ENCODE measurements around the gene ELF3.

Gene ELF3

GRCh38 chr1:202009326-202010179, 834 bp upstream of the ELF3 start:
- Histone ChIP-seq H3K4me3 (ENCODE audit: low read depth, low read length) (peak overlapping the region; percentile 21; the same call in 1 of the 2 replicates), H3K4me1 (ENCODE audit: control insufficient read depth, insufficient read depth, low read length) (peaks cover 42% of the 10 kb centered on the region), H3K27me3 (ENCODE audit: control insufficient read depth, insufficient read depth, low read length) (no peaks in the 10 kb centered on the region), H3K27ac (ENCODE audit: low read depth, low read length) (peak overlapping the region; percentile 85), H3K36me3 (ENCODE audit: control insufficient read depth, insufficient read depth, low read length) (peaks cover 29% of the 10 kb centered on the region), H3K9ac (ENCODE audit: low read depth, low read length) (0 out of 2 replicates have a peak overlapping the region, but pooled peaks have one; percentile 5), H3K9me3 (ENCODE audit: control insufficient read depth, insufficient read depth, low read length) (no peaks in the 10 kb centered on the region)

GRCh38 chr1:202011994-202012393, 1.6 kb downstream of the ELF3 start:
- H3K27me3 ChIP-seq (ENCODE audit: control insufficient read depth, insufficient read depth, low read length): no peaks in the 10 kb centered on the region
- no peaks in the 10 kb centered on the region for H3K9me3 ChIP-seq (ENCODE audit: control insufficient read depth, insufficient read depth, low read length)
- H3K27ac ChIP-seq (ENCODE audit: low read depth, low read length): no peak overlapping the region
- H3K36me3 ChIP-seq (ENCODE audit: control insufficient read depth, insufficient read depth, low read length): peaks cover 34% of the 10 kb centered on the region
- H3K9ac ChIP-seq (ENCODE audit: low read depth, low read length): no peak overlapping the region
- H3K4me3 ChIP-seq (ENCODE audit: low read depth, low read length): no peak overlapping the region
- H3K4me1 ChIP-seq (ENCODE audit: control insufficient read depth, insufficient read depth, low read length): peaks cover 32% of the 10 kb centered on the region

GRCh38 chr1:202012544-202013478, 2.4 kb downstream of the ELF3 start:
- H3K4me3 ChIP-seq (ENCODE audit: low read depth, low read length): no peak overlapping the region
- H3K9me3 ChIP-seq (ENCODE audit: control insufficient read depth, insufficient read depth, low read length): no peaks in the 10 kb centered on the region
- H3K36me3 ChIP-seq (ENCODE audit: control insufficient read depth, insufficient read depth, low read length): peaks cover 34% of the 10 kb centered on the region
- no peak overlapping the region for H3K9ac ChIP-seq (ENCODE audit: low read depth, low read length)
- H3K4me1 ChIP-seq (ENCODE audit: control insufficient read depth, insufficient read depth, low read length): peaks cover 27% of the 10 kb centered on the region
- no peaks in the 10 kb centered on the region for H3K27me3 ChIP-seq (ENCODE audit: control insufficient read depth, insufficient read depth, low read length)
- H3K27ac ChIP-seq (ENCODE audit: low read depth, low read length): no peak overlapping the region

GRCh38 chr1:202013603-202014002, 3.2 kb downstream of the ELF3 start:
- Histone ChIP-seq H3K27me3 (ENCODE audit: control insufficient read depth, insufficient read depth, low read length) (no peaks in the 10 kb centered on the region), H3K9me3 (ENCODE audit: control insufficient read depth, insufficient read depth, low read length) (no peaks in the 10 kb centered on the region), H3K4me3 (ENCODE audit: low read depth, low read length) (no peak overlapping the region), H3K36me3 (ENCODE audit: control insufficient read depth, insufficient read depth, low read length) (peaks cover 34% of the 10 kb centered on the region), H3K4me1 (ENCODE audit: control insufficient read depth, insufficient read depth, low read length) (peaks cover 32% of the 10 kb centered on the region), H3K27ac (ENCODE audit: low read depth, low read length) (no peak overlapping the region), H3K9ac (ENCODE audit: low read depth, low read length) (no peak overlapping the region)

GRCh38 chr1:202014060-202014459, 3.7 kb downstream of the ELF3 start:
- peaks cover 34% of the 10 kb centered on the region for H3K36me3 ChIP-seq (ENCODE audit: control insufficient read depth, insufficient read depth, low read length)
- peaks cover 34% of the 10 kb centered on the region for H3K4me1 ChIP-seq (ENCODE audit: control insufficient read depth, insufficient read depth, low read length)
- no peaks in the 10 kb centered on the region for H3K27me3 ChIP-seq (ENCODE audit: control insufficient read depth, insufficient read depth, low read length)
- no peak overlapping the region for H3K9ac ChIP-seq (ENCODE audit: low read depth, low read length)
- no peaks in the 10 kb centered on the region for H3K9me3 ChIP-seq (ENCODE audit: control insufficient read depth, insufficient read depth, low read length)
- H3K4me3 ChIP-seq (ENCODE audit: low read depth, low read length): no peak overlapping the region
- no peak overlapping the region for H3K27ac ChIP-seq (ENCODE audit: low read depth, low read length)

- Histone ChIP-seq H3K9ac (ENCODE audit: low read depth, low read length) (no peak overlapping the region), H3K4me3 (ENCODE audit: low read depth, low read length) (no peak overlapping the region), H3K36me3 (ENCODE audit: control insufficient read depth, insufficient read depth, low read length) (peaks cover 34% of the 10 kb centered on the region), H3K27ac (ENCODE audit: low read depth, low read length) (no peak overlapping the region), H3K9me3 (ENCODE audit: control insufficient read depth, insufficient read depth, low read length) (no peaks in the 10 kb centered on the region), H3K27me3 (ENCODE audit: control insufficient read depth, insufficient read depth, low read length) (no peaks in the 10 kb centered on the region), H3K4me1 (ENCODE audit: control insufficient read depth, insufficient read depth, low read length) (peaks cover 26% of the 10 kb centered on the region)
Observed at GRCh38 chr1:202014915-202015661, 4.7 kb downstream of the ELF3 start.

- H3K9me3 ChIP-seq (ENCODE audit: control insufficient read depth, insufficient read depth, low read length): no peaks in the 10 kb centered on the region
- no peak overlapping the region for H3K9ac ChIP-seq (ENCODE audit: low read depth, low read length)
- H3K4me3 ChIP-seq (ENCODE audit: low read depth, low read length): no peak overlapping the region
- H3K27me3 ChIP-seq (ENCODE audit: control insufficient read depth, insufficient read depth, low read length): no peaks in the 10 kb centered on the region
- peaks cover 34% of the 10 kb centered on the region for H3K36me3 ChIP-seq (ENCODE audit: control insufficient read depth, insufficient read depth, low read length)
- no peak overlapping the region for H3K27ac ChIP-seq (ENCODE audit: low read depth, low read length)
- peaks cover 23% of the 10 kb centered on the region for H3K4me1 ChIP-seq (ENCODE audit: control insufficient read depth, insufficient read depth, low read length)
Observed at GRCh38 chr1:202015662-202015937, 5.2 kb downstream of the ELF3 start.

- Histone ChIP-seq H3K4me3 (ENCODE audit: low read depth, low read length) (no peak overlapping the region), H3K4me1 (ENCODE audit: control insufficient read depth, insufficient read depth, low read length) (peaks cover 17% of the 10 kb centered on the region), H3K27me3 (ENCODE audit: control insufficient read depth, insufficient read depth, low read length) (no peaks in the 10 kb centered on the region), H3K27ac (ENCODE audit: low read depth, low read length) (no peak overlapping the region), H3K36me3 (ENCODE audit: control insufficient read depth, insufficient read depth, low read length) (peaks cover 34% of the 10 kb centered on the region), H3K9me3 (ENCODE audit: control insufficient read depth, insufficient read depth, low read length) (no peaks in the 10 kb centered on the region), H3K9ac (ENCODE audit: low read depth, low read length) (no peak overlapping the region)
Observed at GRCh38 chr1:202016022-202016810, 5.8 kb downstream of the ELF3 start.

- Histone ChIP-seq H3K9ac (ENCODE audit: low read depth, low read length) (no peak overlapping the region), H3K36me3 (ENCODE audit: control insufficient read depth, insufficient read depth, low read length) (peaks cover 34% of the 10 kb centered on the region), H3K27me3 (ENCODE audit: control insufficient read depth, insufficient read depth, low read length) (no peaks in the 10 kb centered on the region), H3K4me3 (ENCODE audit: low read depth, low read length) (no peak overlapping the region), H3K27ac (ENCODE audit: low read depth, low read length) (no peak overlapping the region), H3K4me1 (ENCODE audit: control insufficient read depth, insufficient read depth, low read length) (peaks cover 17% of the 10 kb centered on the region), H3K9me3 (ENCODE audit: control insufficient read depth, insufficient read depth, low read length) (no peaks in the 10 kb centered on the region)
Observed at GRCh38 chr1:202016811-202017748, 6.7 kb downstream of the ELF3 start.
